BE2C (cell line): ENCODE results near the gene SPATA31A1. TPM values are rescaled to one million over a fixed set of nuclear protein-coding genes. Genes with fewer than 3 reads are reported as not detected.
"Not testable (repeated sequence)": the region's sequence is repeated elsewhere in the genome, so short reads cannot be mapped to it uniquely, and the experiment has no call there.

Experiments
- DNase-seq: peaks from one replicate; pipeline ENCODE4 v3.0.0-alpha.2; 2020
- H3K27me3 ChIP-seq: fragments of 250-450 bp; sonication (Bioruptor Pico); 2 replicates; pipeline ENCODE4 v1.5.1; 2020; ENCODE audit warnings: mild to moderate bottlenecking
- H3K36me3 ChIP-seq: fragments of 250-450 bp; sonication (Bioruptor Pico); 2 replicates; pipeline ENCODE4 v1.5.1; 2020; ENCODE audit warnings: mild to moderate bottlenecking
- H3K4me1 ChIP-seq: fragments of 250-450 bp; sonication (Bioruptor Pico); 2 replicates; pipeline ENCODE4 v1.5.1; 2020
- H3K4me3 ChIP-seq: 2 replicates; pipeline ENCODE4 v1.5.1; 2011; ENCODE audit warnings: low read depth, low read length
- H3K9me3 ChIP-seq: fragments of 250-450 bp; sonication (Bioruptor Pico); 2 replicates; pipeline ENCODE4 v1.5.1; 2020
- polyA plus RNA-seq: library from polyadenylated mRNA; unstranded; fragments of >200 nt; gene quantifications from one replicate; pipeline ENCODE4 v1.2.1, GENCODE V29; 2012; ENCODE audit warnings: low read depth, missing spikeins; ENCODE audit not compliant: insufficient read length, insufficient read depth

Gene SPATA31A1
- polyA plus RNA-seq: not detected

DNA sequence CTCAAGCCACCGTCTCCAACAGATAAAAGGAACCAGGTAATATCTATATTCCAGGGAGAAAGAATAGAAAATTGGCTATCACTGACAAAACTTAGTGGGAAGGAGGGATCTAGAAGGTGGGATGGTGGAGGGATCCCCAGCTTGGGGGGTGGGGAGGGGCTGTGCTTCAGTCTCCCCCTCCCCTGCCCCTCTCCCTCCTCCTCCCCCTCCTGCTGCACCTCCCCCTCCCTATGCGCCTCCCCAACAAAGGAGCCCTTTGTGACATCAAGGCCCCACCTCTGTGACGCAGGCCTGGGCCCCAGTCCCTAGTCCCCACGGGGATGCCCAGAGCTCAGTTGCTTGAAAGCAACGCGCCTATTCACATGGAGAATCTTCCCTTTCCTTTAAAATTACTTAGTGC is at the start of gene SPATA31A1:
Gene SPATA31A1, plus strand, starts transcription at position 301 of the 400 bp plus-strand sequence. Its CDS starts 62 bp downstream, at position 363.
- H3K4me3 ChIP-seq: not testable (repeated sequence)

DNA sequence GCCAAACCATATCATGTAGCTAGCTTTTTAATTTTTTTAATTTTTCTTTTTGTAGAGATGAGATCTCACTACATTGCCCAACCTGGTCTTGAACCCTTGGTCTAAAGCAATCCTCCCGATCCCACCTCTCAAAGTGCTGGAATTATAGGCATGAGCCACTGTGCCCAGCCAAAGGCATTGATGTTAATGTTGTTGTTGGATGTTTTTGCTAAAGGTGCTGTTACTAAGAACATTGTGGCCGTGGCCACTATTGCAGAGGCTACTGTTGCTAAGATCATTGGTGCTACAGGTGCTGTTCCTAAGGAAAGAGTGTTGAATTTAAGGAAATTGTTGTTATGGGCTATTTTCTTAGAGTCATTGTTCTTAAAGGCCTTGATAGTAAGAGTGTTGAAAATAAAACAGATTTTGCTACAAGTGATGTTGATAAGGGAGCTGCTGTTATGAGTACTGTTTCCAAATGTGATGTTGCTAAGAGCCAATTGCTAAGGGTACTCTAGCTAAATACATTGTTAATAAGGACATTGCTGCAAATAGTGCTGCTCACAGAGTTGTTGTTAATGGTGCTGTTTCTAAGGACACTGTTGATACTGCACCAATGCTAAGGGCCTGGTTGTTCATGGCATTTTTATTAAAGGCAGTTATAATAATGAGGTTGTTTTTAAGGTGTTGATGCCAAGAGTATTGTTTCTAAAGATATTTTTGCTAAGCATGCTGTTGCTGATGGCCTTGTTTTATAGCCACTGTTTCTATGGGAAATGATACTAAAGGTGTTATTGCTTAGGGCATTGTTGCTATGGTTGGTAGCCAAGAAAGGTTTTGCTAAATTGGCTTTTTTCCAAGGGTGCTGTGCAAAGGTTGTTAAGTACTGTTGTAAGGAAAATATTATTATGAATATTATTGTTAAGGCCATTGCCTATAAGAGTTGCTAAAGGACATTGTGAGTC is 52.1 kb downstream of the SPATA31A1 start:
- not testable (repeated sequence) for H3K4me1 ChIP-seq, H3K9me3 ChIP-seq, H3K36me3 ChIP-seq, H3K4me3 ChIP-seq, H3K27me3 ChIP-seq, DNase-seq

More for the DNA sequence above, at the start of gene SPATA31A1:
- not testable (repeated sequence) for H3K4me1 ChIP-seq, H3K36me3 ChIP-seq, H3K9me3 ChIP-seq, DNase-seq, H3K27me3 ChIP-seq

DNA sequence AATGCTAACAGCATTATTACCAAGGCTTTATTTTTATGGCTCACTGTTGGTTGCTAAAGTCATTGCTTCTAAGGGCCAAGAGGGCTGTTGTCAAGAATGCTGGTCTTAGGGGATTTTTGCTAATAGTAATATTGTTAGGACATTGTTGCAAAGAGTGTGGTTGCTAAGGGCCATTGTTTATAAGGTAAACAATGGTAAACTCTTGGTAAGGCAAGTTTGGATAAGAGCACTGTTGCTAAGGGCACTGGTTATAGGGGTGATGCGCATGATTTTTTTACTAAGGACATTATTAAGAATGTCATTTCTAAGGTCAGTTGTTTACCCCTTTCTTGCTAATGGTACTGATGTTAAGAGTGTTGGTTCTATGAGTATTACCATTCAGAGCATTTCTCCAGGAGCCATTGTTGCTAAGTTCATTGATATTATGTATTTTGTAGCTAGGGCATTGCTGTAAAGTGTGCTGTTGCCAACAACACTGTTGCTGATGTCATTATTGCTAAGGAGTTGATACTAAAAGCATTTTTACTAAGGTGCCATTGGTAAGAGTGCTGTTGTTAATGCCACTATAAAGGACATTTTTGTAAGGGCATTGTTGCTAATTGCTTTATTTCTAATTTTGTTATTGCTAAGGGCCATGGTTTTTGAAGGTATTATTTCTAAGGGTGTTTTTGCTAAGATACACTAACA is 55.9 kb downstream of the SPATA31A1 start:
- not testable (repeated sequence) for H3K27me3 ChIP-seq, DNase-seq, H3K4me1 ChIP-seq, H3K36me3 ChIP-seq, H3K9me3 ChIP-seq, H3K4me3 ChIP-seq
